GM19463 (cell line): ENCODE results near the gene KRT9.
"Not testable (repeated sequence)": the region's sequence is repeated elsewhere in the genome, so short reads cannot be mapped to it uniquely, and the experiment has no call there.

Experiments
- ATAC-seq: cut with Tn5 transposase; IDR thresholded peaks from one replicate; pipeline ENCODE4 v1.9.1; 2021; ENCODE audit warnings: mild to moderate bottlenecking, moderate library complexity; ENCODE audit not compliant: unreplicated experiment

Gene KRT9

DNA sequence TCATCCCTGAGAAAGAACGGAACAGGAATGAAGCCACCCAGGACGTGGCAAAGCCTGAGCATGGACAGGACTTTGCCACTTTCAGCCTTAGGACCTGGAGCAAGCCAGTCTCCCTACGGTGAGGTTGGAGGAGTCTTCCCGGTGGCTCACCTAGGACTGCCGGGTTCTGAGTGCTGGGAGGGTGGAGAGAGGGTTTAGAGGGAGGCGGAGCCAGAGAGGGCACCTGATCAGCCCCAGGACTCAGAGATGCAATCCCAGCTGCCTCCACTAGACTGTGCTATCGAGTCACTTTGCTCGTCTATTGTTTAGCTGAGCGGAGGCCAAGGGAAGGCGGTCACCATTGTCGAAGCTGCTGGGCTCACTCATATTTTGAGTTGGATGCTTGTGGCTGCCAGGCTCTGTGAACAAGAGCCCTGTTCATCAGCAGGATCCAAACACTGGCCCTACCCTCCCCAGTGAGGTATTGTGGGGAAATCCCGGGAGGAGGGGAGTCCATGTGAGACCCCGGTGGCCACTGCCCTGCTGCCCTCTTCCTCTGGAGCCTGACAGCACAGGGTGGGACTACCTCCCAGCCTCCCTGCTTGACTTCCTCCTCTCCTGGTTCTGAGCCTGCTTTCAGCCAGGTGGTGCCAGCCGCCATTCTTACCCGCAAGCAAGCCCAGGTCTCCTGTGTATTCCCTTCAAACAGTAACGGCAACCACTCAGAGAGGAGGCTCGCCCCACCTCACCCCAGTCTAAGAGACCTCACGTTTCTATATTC lies 7.8 kb upstream of the KRT9 start:
- no peak for ATAC-seq

DNA sequence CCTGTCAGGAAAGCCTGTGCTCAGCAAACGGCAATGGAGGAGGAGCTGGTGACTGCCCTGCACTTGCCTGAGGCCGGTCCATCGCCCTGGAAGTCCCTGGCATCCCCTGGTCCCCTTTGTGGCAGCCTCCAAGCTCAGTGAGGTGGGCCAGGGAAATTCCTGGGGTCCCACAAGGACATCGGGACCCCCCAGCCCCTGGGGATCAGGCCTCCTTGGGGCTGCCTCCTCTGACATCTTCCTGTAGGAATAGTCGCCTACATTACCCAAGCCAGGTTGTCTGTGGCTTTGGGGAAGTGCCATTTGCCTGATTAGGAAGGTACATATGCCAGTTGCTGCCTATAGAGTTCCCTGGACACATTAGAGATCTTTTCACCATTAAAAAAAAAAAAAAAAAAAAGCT lies 7.1 kb upstream of the KRT9 start:
- no peak for ATAC-seq

DNA sequence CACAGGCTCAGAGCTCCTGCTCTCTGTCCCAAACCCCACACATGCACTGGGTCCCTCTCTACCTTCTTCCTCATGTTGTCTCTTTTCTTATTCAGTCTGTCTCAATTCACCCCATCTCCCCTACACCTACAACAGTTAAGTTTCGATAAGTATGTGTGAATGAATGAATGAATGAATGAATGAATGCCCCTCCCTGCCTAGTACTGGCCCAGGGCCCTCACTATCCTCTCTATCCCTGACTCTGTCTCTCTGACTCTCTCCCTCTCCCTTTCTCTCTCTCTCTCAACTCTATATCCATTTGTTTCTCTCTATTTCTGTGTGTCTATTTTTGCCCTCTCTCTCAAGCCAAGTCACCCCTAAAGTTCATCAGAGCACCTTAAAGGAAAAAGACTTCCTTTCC lies 6.7 kb upstream of the KRT9 start:
- no peak for ATAC-seq

DNA sequence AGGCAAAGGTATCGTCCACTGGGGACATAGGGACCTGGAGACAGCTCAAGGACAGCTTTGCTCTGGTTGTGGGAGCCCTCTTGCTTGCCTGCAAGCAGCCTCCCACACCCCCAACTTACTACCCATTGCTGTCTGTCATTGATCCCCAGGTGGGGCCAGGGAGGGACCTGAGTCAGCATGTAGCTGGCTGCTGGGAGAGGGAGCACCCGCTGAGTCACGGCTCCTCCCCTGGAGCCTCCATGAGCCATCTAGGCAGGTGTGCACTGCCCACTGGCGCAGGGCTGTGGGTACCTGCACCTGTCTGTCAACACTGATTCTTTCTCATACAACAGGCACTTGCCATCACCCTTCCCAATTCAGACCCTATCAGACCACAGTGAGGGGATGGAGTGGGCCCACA lies 4.9 kb upstream of the KRT9 start:
- ATAC-seq: not testable (repeated sequence)

DNA sequence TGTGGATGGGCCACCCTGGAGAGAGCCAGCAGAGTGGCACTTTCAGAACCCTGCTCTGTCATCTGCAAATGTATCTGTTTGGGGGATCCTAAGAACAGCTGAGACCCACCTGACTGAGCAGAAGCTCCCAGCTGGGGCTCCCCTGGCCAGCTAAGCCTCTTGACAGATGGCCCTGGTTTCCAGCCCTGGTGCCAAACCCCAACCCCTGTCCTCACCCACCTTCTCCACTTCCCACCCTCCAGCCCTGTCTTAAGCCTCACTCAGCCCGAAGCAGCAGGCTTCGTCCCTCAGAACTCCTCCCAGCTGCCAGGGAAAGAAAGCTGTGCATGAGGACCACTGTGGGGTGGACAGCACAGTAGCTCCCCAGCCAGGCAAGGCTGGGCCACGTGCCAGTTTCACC lies 3.5 kb upstream of the KRT9 start:
- ATAC-seq: no peak

DNA sequence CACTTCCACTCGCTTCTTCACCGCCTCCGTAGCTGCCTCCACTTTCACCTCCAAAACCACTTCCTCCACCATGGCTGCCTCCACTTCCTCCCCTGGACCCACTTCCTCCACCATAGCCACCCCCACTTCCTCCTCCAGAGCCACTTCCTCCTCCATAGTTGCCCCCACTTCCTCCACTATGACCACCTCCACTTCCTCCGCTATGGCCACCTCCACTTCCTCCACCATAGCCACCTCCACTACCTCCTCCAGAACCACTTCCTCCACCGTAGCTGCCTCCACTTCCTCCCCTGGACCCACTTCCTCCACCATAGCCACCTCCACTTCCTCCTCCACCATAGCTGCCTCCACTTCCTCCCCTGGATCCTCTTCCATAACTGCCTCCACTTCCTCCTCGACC lies 4.5 kb downstream of the KRT9 start:
- ATAC-seq: no peak

DNA sequence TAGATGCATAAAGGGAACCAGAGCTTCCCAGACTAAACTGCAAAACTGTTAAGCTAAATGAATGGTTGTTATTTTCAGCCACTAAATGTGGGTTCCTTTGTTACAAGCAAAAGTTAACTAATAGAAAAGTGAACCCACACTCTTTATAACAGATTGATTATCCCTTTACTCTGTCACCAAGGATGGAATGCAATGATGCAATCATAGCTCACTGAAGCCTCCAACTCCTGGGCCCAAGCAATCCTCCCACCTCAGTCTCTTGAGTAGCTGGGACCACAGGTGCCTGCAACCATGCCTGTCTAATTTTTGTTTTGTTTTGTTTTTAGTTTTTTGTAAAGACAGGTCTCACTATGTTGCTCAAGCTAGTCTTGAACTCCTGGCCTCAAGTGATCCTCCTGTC lies 6.5 kb downstream of the KRT9 start:
- no peak for ATAC-seq

DNA sequence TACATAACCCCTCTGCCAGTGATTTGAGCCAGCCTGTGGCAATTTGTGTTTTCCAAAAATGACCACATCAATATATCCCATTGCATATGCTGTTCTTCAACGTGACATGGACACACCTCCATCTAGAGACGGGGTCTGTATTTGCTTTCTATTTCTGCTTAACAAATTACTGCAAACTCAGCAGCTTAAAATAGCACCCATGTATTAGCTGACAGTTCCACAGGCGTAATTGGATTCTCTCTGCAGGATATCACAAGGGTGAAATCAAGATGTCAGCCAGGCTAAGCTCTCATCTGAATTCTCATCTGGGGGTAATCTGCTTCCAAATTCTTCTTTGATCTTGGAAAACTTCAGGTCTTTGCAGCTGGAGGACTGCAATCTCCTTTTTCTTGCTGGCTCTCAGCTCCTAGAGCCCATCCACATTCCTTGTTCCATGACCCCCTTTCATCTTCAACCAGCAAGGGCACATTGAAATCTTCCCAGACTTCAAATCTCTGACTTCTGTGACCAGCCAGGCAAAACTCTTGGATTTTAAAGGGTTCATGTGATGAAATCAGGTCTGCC lies 8.2 kb downstream of the KRT9 start:
- no peak for ATAC-seq

DNA sequence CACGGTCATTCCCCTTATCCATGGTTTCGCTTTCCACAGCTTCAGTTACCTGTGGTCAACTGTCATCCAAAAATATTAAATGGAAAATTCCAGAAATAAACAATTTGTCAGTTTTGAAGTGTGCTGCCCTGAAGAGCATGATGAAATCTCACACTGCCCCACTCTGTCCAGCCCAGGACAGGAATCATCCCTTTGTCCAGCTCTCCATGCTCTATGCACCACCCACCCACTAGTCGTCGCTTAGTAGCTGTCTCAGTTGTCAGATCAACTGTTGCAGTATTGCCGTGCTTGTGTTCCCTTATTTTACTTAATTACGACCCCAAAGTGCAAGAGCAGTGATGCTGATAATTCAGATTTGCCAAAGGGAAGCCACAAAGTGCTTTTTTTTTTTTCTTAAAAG lies 10.3 kb downstream of the KRT9 start:
- no peak for ATAC-seq

DNA sequence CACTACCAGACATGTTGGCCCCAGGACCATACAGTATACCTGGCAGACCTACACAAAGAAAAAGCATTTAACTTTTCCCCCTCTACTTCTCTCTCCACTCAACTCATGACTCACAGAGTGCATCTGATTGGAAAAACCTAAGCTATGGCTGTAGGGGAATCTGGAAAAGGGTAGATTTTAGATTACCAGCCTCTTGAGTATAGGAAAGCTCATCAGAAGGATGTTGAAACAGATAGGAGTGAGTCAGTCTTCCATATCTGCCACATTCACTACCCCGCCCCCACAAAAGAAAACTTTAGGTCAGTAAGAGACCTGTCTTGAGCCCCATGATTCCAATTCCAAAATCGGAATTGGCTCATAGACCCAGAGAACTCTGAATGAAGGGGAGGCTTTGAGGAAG lies 12.3 kb downstream of the KRT9 start:
- ATAC-seq: no peak

DNA sequence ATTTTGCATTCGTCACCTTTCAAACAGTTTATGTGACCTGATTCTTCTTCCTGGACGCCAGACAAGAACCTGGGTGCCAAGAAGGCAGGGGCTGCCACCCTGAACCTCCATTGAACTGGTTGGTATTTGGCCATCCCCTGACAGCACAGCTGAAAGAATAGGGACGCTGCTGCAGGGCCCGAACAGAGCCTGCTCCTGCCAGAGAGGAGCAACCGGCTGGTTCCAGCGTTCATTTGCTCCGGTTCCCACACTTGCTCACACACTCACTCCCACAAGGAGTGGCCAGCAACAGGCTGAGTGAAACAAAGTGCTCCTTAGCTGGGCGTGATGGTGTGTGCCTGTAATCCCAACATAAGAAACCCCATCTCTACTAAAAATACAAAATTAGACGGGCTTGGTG lies 14.9 kb downstream of the KRT9 start:
- no peak for ATAC-seq

DNA sequence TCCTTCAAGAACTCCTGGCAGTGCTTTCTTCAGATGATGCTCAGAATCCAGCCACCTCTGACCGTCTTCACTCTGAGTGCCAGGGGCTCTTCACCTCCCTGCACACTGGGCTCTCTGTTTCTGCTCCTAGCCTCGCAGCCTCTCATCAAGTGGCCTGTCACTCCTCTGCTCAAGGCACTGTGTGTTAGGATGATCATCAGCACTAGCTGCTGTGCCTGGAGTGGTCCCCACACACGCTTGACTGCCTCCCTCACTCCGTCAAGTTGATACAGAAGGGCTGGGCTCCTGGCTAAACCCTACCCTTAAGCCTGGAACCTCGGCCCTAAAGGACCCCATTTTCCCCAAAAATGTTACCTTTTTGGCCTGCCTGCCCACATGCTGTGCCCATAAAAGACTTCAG lies 15.6 kb downstream of the KRT9 start:
- no peak for ATAC-seq

DNA sequence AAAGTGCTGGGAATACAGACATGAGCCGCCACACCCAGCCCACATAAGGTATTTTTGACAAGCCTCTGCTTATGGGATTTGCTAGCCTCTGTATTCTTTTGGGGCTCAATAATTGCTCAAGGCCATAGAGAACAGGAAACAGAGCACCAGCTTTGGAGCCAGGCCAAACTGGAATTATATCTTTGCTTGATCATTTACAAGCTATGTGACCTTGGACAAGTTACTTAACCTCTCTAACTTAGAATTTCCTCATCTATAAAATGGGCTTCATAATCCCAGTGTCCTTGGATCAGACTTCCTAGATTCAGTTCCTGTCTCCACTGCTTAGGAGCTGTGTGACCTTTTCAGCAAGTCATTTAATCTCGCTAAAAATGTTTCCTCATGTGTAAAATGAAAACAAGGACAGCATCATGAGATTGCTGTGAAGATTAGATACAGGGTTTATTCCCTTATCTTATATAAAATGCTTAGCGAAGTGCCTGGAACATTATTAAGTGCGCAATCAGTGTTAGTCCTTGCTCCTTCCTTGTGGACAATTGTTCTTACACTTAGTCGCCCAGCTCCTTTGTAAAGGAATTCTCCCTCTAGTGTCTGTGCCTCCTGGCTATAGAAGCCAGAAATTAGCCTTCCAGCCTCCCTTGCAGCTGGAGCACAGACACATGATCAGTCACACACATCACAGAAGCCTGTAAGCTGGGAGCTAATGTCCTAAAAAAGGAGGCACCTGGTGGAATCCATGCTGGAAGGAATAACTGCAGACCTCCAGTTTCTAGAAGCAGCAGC lies 16.6 kb downstream of the KRT9 start:
- no peak for ATAC-seq

DNA sequence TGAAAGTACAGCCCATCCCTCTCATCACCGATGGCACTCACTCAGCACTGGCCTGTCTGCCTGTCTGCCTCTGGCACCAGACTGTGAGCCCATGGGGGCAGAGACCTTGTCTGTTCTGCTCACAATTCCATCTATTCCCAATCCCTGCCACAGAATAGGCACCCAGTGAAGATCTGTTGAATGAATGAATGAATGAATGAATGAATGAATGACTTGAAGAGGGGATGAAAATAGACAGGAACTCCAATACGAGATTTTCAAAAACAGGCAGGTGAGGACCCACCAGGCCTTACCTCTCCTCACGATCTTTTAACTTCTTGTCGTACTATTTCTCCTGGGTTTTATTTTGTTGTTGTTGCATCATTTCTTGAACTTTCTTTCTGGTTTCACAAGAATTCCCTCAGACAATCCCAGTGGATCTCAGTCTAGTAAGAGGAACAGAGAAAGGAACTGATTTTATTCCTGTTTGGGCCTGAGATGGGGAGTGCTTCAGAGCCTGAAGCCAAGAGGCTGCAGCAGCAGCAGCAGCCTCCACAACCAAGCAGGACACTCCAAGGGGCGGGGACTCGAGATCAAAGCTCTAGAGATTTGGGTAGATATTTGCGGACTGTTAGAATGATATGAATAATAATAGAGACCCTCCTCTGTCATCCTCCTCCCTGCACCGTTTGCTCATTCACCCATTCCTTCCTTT lies 17.7 kb downstream of the KRT9 start:
- ATAC-seq: no peak

DNA sequence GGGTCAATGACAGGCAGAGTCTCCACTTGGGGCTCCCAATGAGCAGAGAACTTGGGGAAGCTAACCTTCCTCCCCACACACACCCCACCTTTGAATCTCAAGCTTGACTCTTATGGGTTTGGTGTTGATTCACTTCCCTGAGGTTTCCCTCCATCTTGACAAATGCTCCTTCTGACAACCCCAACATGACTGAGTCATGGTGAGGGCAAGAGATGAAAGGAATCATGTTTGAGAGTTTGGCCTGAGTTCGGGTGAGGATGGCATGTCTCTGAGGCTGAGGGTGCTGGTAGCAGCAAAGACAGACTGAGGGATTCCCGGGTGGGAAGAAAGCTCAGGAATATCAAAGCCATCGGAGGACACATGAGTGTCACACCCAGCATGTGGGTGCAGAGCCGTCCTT lies 18.7 kb downstream of the KRT9 start:
- no peak for ATAC-seq

DNA sequence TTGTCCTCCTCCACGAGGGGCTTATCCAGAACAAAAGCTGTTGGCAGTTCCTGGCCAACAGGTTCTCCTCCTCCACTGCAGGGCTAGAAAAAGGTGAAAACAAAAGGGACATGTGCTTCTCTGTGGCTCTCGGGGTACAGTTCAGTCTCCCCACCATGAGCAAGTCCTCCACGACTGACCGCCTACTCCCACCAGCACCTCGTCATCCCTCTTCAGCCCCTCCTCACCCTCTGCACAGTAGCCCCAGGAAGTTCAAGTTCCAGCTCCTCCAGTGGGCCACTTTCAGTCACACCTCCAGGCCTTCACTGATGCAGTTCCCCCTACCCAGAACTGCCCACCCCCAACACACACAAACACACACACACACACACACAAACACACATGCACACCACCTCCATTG lies 19.4 kb downstream of the KRT9 start:
- no peak for ATAC-seq

DNA sequence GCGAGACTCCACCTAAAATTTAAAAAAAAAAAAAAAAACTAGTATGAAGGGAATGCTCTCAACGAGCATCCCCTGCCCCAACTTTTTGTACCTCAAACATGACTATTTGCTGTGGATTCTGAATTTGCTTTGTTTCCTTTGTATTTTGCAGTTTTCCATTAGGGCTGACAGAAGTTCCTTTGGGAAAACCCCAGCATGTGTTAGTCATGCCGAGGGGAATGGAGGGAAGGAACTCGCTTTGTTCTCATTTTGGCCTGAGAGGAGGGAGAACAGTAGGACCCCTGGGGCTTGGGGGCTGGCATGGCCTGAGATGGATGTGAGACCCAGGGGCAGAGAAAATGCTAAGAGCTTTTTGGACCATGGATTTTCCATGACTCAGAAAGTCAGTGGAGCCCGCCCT lies 20.5 kb downstream of the KRT9 start:
- no peak for ATAC-seq

DNA sequence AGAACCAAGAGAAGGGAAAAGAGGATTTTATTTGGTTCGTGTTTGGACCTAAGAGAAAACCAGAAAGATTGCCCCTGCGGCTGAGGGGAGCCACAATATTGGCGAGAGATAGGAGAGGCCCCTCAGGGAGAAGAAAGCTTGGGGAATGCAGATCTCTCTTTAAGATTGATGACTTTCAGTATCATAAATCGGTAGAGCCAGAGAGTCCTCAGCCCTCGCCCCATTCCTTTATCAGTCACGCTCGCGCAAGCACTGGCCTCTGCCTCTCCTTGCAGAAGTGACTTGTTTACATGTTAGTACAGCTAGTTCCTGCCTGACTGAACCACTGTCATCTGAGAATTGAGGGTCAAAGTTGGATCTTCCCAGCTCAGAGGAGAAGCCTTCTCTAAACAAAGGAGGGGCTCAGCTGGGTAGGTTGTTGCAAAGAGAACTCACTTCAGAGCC lies 22.2 kb downstream of the KRT9 start:
- no peak for ATAC-seq

DNA sequence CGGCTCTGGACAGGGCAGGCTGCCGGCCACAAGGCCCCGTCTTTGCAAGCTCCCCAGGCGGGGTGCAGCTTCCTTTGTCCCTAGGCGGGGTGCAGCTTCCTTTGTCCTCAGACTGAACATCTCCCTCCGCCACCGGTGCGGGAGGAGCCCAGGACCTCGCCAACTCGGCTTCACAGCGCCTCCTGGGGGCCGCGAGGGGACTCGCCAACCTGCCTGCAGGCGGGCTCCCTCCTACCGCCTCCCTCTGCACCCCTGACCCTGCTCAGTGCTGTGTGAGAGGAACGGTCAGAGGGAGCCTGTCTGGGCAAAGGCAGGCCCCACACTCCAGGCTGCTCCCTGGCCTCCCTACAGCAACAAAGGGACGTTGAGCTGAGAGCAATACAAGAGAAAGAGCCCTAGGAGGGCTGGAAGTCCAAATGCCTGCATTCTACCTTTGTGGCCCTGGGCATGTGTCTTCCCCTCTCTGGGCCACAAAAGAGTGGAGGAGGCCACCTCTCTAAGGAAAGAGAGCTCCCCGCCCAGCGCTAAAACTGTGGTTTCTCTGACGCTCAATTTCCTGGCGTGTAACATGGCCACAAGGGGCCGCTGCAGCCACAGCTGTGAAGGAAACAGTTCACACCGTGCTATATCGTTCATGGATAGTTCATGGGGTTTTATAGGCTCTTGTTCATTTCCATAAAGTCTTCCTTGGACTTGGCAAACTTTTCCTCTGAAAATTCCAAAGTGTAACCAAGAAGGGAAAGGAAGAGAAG lies 22.8 kb downstream of the KRT9 start:
- no peak for ATAC-seq

DNA sequence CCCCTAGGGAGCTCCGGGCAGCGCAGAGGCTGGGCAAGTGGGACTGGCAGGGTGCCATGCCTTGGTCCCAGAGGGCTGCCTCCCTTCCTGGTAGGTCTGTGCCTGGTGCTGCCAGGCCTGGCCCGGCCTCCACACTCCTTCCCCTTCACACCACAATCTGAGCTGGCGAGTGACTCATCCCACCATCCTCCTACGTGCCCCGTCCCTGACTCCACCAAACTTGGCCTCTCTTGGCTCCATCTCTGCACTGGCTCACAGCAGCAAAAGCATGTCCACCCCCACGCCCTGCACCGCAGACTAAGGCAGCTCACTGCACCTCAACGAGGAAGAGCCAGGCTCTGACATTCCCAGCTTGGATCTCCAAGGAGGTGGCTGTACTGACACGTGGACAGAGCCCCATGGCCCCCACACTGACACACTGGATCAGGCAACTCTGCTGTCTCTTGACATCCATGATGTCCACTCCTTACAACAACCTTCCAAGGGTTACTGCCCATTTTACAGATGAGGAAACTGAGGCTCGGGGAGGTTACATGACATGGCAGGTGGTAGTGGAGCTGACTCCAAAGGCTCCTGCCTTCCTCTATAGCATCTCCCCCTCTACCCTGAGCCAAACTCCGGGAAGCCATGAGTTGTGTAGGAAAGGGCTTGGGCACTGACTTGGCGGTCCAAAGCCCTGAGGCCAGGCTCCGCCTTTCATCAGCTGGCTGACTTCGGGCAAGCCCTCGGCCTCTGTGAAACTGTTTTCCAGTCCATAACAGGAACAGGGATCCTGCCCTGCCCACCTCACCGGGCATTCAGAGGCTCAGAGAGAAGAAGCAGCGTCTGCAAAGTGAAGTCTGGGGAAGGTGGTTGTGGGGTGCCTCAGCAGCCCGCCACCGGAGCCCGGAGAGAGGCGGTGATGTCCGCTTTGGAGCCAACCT lies 23.7 kb downstream of the KRT9 start:
- no peak for ATAC-seq
